T-cell (primary cell): ENCODE measurements around the gene SWSAP1. TPM values are rescaled to one million over a fixed set of nuclear protein-coding genes. Genes with fewer than 3 reads are reported as not detected.

Experiments used
- total RNA-seq, 35 experiments: library from RNA in 6 of 35; stranded (reverse) in 6 of 35; fragments of 120-200 nt in 1 of 35; gene quantifications; one replicate each; pipeline versions ENCODE4 v1.2.1 to v1.2.4 and lab custom pipeline; 2013 to 2026

Gene SWSAP1
- total RNA-seq, 5 donors from 2014 or later (not counting 1 experiment from before 2014, with no cell fraction given): 1.6 to 5.5 (median 4.3) TPM

Other genes with a start within 250 kb of the SWSAP1 start
- gene SPC24, start 218.9 kb upstream of the SWSAP1 start, total RNA-seq: 1 to 10 TPM in 4 of 5 donors, under 1 TPM in 1; 0.95 to 3.6 (median 2.4) TPM
- gene KANK2, start 177.1 kb upstream of the SWSAP1 start, total RNA-seq: 1 to 10 TPM in 3 of 5 donors, under 1 TPM in 2; 0.68 to 1.9 (median 1.2) TPM
- gene ANGPTL8, start 135.0 kb upstream of the SWSAP1 start, total RNA-seq: not detected
- gene DOCK6, start 112.1 kb upstream of the SWSAP1 start, total RNA-seq: 1 to 10 TPM in 3 of 5 donors, under 1 TPM in 2; 0.78 to 1.8 (median 1.0) TPM
- gene TSPAN16, start 78.5 kb upstream of the SWSAP1 start, total RNA-seq: not detected
- 1 to 10 TPM; 4.7 to 9.5 (median 8.8) TPM for gene RAB3D, start 35.0 kb upstream of the SWSAP1 start, total RNA-seq
- 10 to 100 TPM; 15.6 to 32.9 (median 27.0) TPM for gene TMEM205, start 28.4 kb upstream of the SWSAP1 start, total RNA-seq
- 10 to 100 TPM; 59.7 to 81.8 (median 69.6) TPM for gene CCDC159, start 28.1 kb upstream of the SWSAP1 start, total RNA-seq
- 10 to 100 TPM in 3 of 5 donors, 1 to 10 TPM in 2; 8.6 to 16.2 (median 10.7) TPM for gene PLPPR2, start 19.2 kb upstream of the SWSAP1 start, total RNA-seq
- 10 to 100 TPM in 1 of 5 donors, 1 to 10 TPM in 4; 5.9 to 11.0 (median 6.7) TPM for gene EPOR, start 9.6 kb downstream of the SWSAP1 start, total RNA-seq
- under 1 TPM in 3 of 5 donors, not detected in 2; 0.22 to 0.72 (median 0.50) TPM for gene RGL3, start 44.6 kb downstream of the SWSAP1 start, total RNA-seq
- gene ODAD3, start 60.5 kb downstream of the SWSAP1 start, total RNA-seq: under 1 TPM in 1 of 5 donors, not detected in 4; 0.20 TPM
- 100 to 1,000 TPM; 248 to 382 (median 334) TPM for gene PRKCSH, start 61.0 kb downstream of the SWSAP1 start, total RNA-seq
- gene ELAVL3, start 106.4 kb downstream of the SWSAP1 start, total RNA-seq: under 1 TPM in 1 of 5 donors, not detected in 4; 0.47 TPM
- 10 to 100 TPM; 12.7 to 24.8 (median 22.2) TPM for gene ZNF653, start 131.2 kb downstream of the SWSAP1 start, total RNA-seq
- 10 to 100 TPM; 28.8 to 52.0 (median 48.4) TPM for gene ECSIT, start 154.5 kb downstream of the SWSAP1 start, total RNA-seq
- gene CNN1, start 164.2 kb downstream of the SWSAP1 start, total RNA-seq: under 1 TPM in 3 of 5 donors, not detected in 2; 0.26 to 0.96 (median 0.51) TPM
- 10 to 100 TPM; 38.3 to 48.2 (median 46.6) TPM for gene ELOF1, start 184.6 kb downstream of the SWSAP1 start, total RNA-seq
- 10 to 100 TPM; 16.2 to 29.8 (median 18.6) TPM for gene ACP5, start 203.0 kb downstream of the SWSAP1 start, total RNA-seq
- gene ZNF627, start 222.8 kb downstream of the SWSAP1 start, total RNA-seq: 10 to 100 TPM in 3 of 5 donors, 1 to 10 TPM in 2; 5.6 to 11.9 (median 10.6) TPM